Natural killer cell (primary cell): Measurements from ENCODE around the gene ZCCHC17. TPM values are rescaled to one million over a fixed set of nuclear protein-coding genes. Genes with fewer than 3 reads are reported as not detected.

Experiments
- ATAC-seq, 3 donors: fragments of 150-1000 bp in 2 of 3; fragments of 200-7000 bp in 1 of 3; cut with Tn5 transposase; 1 replicate in 1 of 3; 2 replicates in 2 of 3; pipeline ENCODE4 v1.10.0; 2021; ENCODE audit warnings: mild to moderate bottlenecking in 2 of 3, moderate library complexity in 2 of 3
- DNase-seq, 2 donors: peaks; one replicate each; pipeline versions ENCODE4 v3.0.0 to v3.0.0-alpha.2; 2013 to 2021; ENCODE audit warnings: mixed read lengths in 1 of 2
- H3K27ac ChIP-seq: one replicate; pipeline ENCODE4 v1.5.1; 2013; ENCODE audit warnings: mild to moderate bottlenecking, low read length
- H3K27me3 ChIP-seq: one replicate; pipeline ENCODE4 v1.6.1; 2013; ENCODE audit warnings: low read length; ENCODE audit not compliant: control insufficient read depth, insufficient read depth
- H3K36me3 ChIP-seq: one replicate; pipeline ENCODE4 v1.6.1; 2013; ENCODE audit warnings: low read length; ENCODE audit not compliant: control insufficient read depth, insufficient read depth
- H3K4me1 ChIP-seq: one replicate; pipeline ENCODE4 v1.6.1; 2013; ENCODE audit warnings: low read length; ENCODE audit not compliant: control insufficient read depth, insufficient read depth
- H3K4me3 ChIP-seq: one replicate; pipeline ENCODE4 v1.5.1; 2013; ENCODE audit warnings: low read length
- H3K9me3 ChIP-seq: one replicate; pipeline ENCODE4 v1.6.1; 2013; ENCODE audit warnings: low read length; ENCODE audit not compliant: control insufficient read depth, insufficient read depth
- H3K27ac Mint-ChIP-seq, 2 donors: one replicate each; pipeline ENCODE4 v1.8.0; 2022; ENCODE audit warnings: mild to moderate bottlenecking in 2 of 2, mixed read lengths in 2 of 2, moderate library complexity in 1 of 2
- H3K27me3 Mint-ChIP-seq, 2 donors: one replicate each; pipeline ENCODE4 v1.8.0; 2022; ENCODE audit warnings: low read depth in 2 of 2, mixed read lengths in 2 of 2
- H3K36me3 Mint-ChIP-seq: one replicate; pipeline ENCODE4 v1.8.0; 2022; ENCODE audit warnings: mixed read lengths
- H3K4me1 Mint-ChIP-seq, 2 donors: one replicate each; pipeline ENCODE4 v1.8.0; 2022; ENCODE audit warnings: mixed read lengths in 2 of 2
- H3K4me3 Mint-ChIP-seq: one replicate; pipeline ENCODE4 v1.8.0; 2022; ENCODE audit warnings: mild to moderate bottlenecking, moderate library complexity, mixed read lengths
- H3K9me3 Mint-ChIP-seq, 2 donors: one replicate each; pipeline ENCODE4 v1.8.0; 2022; ENCODE audit warnings: mixed read lengths in 2 of 2
- CTCF ChIP-seq: fragments of 200-600 bp; IDR thresholded peaks from one replicate; pipeline ENCODE4 v1.8.0; 2022; ENCODE audit warnings: antibody characterized with exemption
- WGBS: methylation state at CpG from one replicate; pipeline ENCODE4 v1.1.7; 2013; ENCODE audit warnings: missing lambda C conversion rate; ENCODE audit not compliant: insufficient coverage; 5-methylcytosine and 5-hydroxymethylcytosine counted together
- intact Hi-C: fragments of 100-400 bp; cut with micrococcal nuclease; formaldehyde crosslinking; loops from one replicate; pipeline ENCODE4 v1.14.2; 2022
- total RNA-seq, 4 donors: library from RNA; stranded (reverse); fragments of 120-200 nt in 1 of 4; gene quantifications; one replicate each; pipeline versions ENCODE4 v1.2.3 to v1.2.4, GENCODE V29; 2013 to 2022

Gene ZCCHC17
- total RNA-seq, 3 donors from 2014 or later (not counting 1 experiment from before 2014, with no cell fraction given), result 24.1 to 31.1 (median 27.8) TPM

- TF ChIP-seq CTCF, result no peak
- H3K4me1 ChIP-seq, result no peaks in the 10 kb centered on the region
- H3K36me3 ChIP-seq, result peaks cover 12% of the 10 kb centered on the region
- intact Hi-C loops, result loop anchor here (10.0 kb wide), 1 partner anchor 551 kb away; the partner anchor contains the start of gene LAPTM5
- Mint-ChIP-seq H3K4me1 (peaks cover 36 to 43% of the 10 kb centered on the region in 2 donors), H3K4me3 (no peak overlapping the region), H3K9me3 (no peaks in the 10 kb centered on the region), H3K36me3 (no peaks in the 10 kb centered on the region), H3K27ac (no peak overlapping the region), H3K27me3 (no peaks in the 10 kb centered on the region)
- H3K4me3 ChIP-seq, result no peak overlapping the region
- ATAC-seq, result no peak
- no peaks in the 10 kb centered on the region for H3K27me3 ChIP-seq
- H3K9me3 ChIP-seq, result no peaks in the 10 kb centered on the region
- H3K27ac ChIP-seq, result no peak overlapping the region
- WGBS, result 100% methylated on average over 2 of the region's 3 CpGs
- DNase-seq, result no peak
Observed at GRCh38 chr1:31306278-31306677, 9.4 kb downstream of the ZCCHC17 start.

- 67% methylated on average over 1 of the region's 1 CpG for WGBS
- Mint-ChIP-seq H3K27ac (peak overlapping the region; percentile 10 to 58), H3K36me3 (peaks cover 8% of the 10 kb centered on the region), H3K27me3 (no peaks in the 10 kb centered on the region), H3K9me3 (no peaks in the 10 kb centered on the region), H3K4me3 (no peak overlapping the region), H3K4me1 (peaks cover 23 to 30% of the 10 kb centered on the region in 2 donors)
- no peaks in the 10 kb centered on the region for H3K27me3 ChIP-seq
- no peak for TF ChIP-seq CTCF
- H3K27ac ChIP-seq, result no peak overlapping the region
- H3K36me3 ChIP-seq, result peaks cover 23% of the 10 kb centered on the region
- intact Hi-C loops, result loop anchor here (10.0 kb wide), 1 partner anchor 553 kb away; the partner anchor contains the start of gene LAPTM5
- H3K4me1 ChIP-seq, result no peaks in the 10 kb centered on the region
- ATAC-seq, result no peak
- H3K4me3 ChIP-seq, result no peak overlapping the region
- DNase-seq, result no peak
- no peaks in the 10 kb centered on the region for H3K9me3 ChIP-seq
Observed at GRCh38 chr1:31308036-31308435, 11.2 kb downstream of the ZCCHC17 start.

- intact Hi-C loops, result no loop called here
- DNase-seq (no peak), ATAC-seq (no peak)
- no peaks in the 10 kb centered on the region for H3K9me3 Mint-ChIP-seq
- no peak overlapping the region for H3K27ac ChIP-seq
- no peaks in the 10 kb centered on the region for H3K4me1 ChIP-seq
- H3K4me3 ChIP-seq, result no peak overlapping the region
- 98% methylated on average over 4 of the region's 4 CpGs for WGBS
- peaks cover 27% of the 10 kb centered on the region for H3K36me3 ChIP-seq
- TF ChIP-seq CTCF, result no peak
- H3K9me3 ChIP-seq, result no peaks in the 10 kb centered on the region
- no peaks in the 10 kb centered on the region for H3K27me3 ChIP-seq
- peaks cover 8% of the 10 kb centered on the region for H3K36me3 Mint-ChIP-seq
- H3K27ac Mint-ChIP-seq, result peak overlapping the region in 1 of 2 donors; percentile 38
- H3K4me3 Mint-ChIP-seq, result no peak overlapping the region
- H3K27me3 Mint-ChIP-seq, result no peaks in the 10 kb centered on the region
- H3K4me1 Mint-ChIP-seq, result peaks cover 17 to 24% of the 10 kb centered on the region in 2 donors
Observed at GRCh38 chr1:31310198-31310597, 13.4 kb downstream of the ZCCHC17 start.

GRCh38 chr1:31315902-31316301, 19.1 kb downstream of the ZCCHC17 start:
- no peak overlapping the region for H3K27ac ChIP-seq
- H3K9me3 Mint-ChIP-seq, result no peaks in the 10 kb centered on the region
- H3K27me3 Mint-ChIP-seq, result no peaks in the 10 kb centered on the region
- H3K4me1 ChIP-seq, result no peaks in the 10 kb centered on the region
- TF ChIP-seq CTCF, result no peak
- no peak overlapping the region for H3K27ac Mint-ChIP-seq
- peaks cover 25% of the 10 kb centered on the region for H3K36me3 Mint-ChIP-seq
- H3K4me1 Mint-ChIP-seq, result peaks cover 0 to 1% of the 10 kb centered on the region in 2 donors
- WGBS, result 97% methylated on average over 3 of the region's 3 CpGs
- H3K36me3 ChIP-seq, result peaks cover 59% of the 10 kb centered on the region
- H3K4me3 Mint-ChIP-seq, result no peak overlapping the region
- ATAC-seq, result no peak
- no peak for DNase-seq
- intact Hi-C loops, result no loop called here
- no peaks in the 10 kb centered on the region for H3K27me3 ChIP-seq
- H3K4me3 ChIP-seq, result no peak overlapping the region
- H3K9me3 ChIP-seq, result no peaks in the 10 kb centered on the region
